GM12878 (cell line): ENCODE results near the gene DLEC1. TPM values are rescaled to one million over a fixed set of nuclear protein-coding genes. Genes with fewer than 3 reads are reported as not detected.
"Not testable (repeated sequence)": the region's sequence is repeated elsewhere in the genome, so short reads cannot be mapped to it uniquely, and the experiment has no call there.

ENCODE experiments used
- ATAC-seq: fragments of 200-7000 bp; cut with Tn5 transposase; 3 replicates; pipeline ENCODE4 v1.9.1; 2020; ENCODE audit warnings: mild to moderate bottlenecking, moderate library complexity
- BruUV-seq: library from RNA; stranded (reverse); fragments of 400-500 nt; replicated peaks from 2 replicates; lab custom pipeline; 2021; lab: Mats Ljungman, UMichigan
- CTCF ChIA-PET: fragments of 300-600 bp; sonication (Branson Sonifier 250); formaldehyde crosslinking; extraction: SDS; loops from one replicate; lab custom pipeline; 2021; ENCODE audit warnings: inconsistent platforms; lab: Yijun Ruan, JAX
- POLR2A ChIA-PET: fragments of 350-600 bp; formaldehyde crosslinking; extraction: SDS; loops from one replicate; lab custom pipeline; 2021; ENCODE audit warnings: inconsistent platforms; lab: Charles Lee
- RAD21 ChIA-PET: fragments of 300-600 bp; sonication (Branson Sonifier 250); formaldehyde crosslinking; loops from one replicate; lab custom pipeline; 2023; ENCODE audit warnings: antibody characterized with exemption; ENCODE audit not compliant: unreplicated experiment; lab: Charles Lee
- SMC1A ChIA-PET: fragments of 300-600 bp; sonication (Branson Sonifier 250); formaldehyde crosslinking; loops from one replicate; lab custom pipeline; 2023; ENCODE audit not compliant: unreplicated experiment, uncharacterized antibody; lab: Charles Lee
- DNase-seq: peaks from one replicate; pipeline ENCODE4 v3.0.0-alpha.2; 2011; ENCODE audit warnings: low read depth, low spot score
- FAIRE-seq: peaks from 3 replicates; lab custom pipeline; 2011; peaks lifted over from hg19 to GRCh38; lab: Jason Lieb, UNC
- H2AFZ ChIP-seq: 2 replicates; pipeline ENCODE4 v1.6.0; 2011; ENCODE audit warnings: low read depth, low read length, control low read depth; ENCODE audit not compliant: control insufficient read depth
- H3K27ac ChIP-seq: 2 replicates; pipeline ENCODE4 v1.5.1; 2011; ENCODE audit warnings: control low read depth; ENCODE audit not compliant: control insufficient read depth, insufficient read depth
- H3K27me3 ChIP-seq, 2 experiments: replicated peaks in 1 of 2; 2 replicates each; pipeline versions ENCODE4 v1.6.0 to v1.6.1; 2011; ENCODE audit warnings: low read length in 1 of 2; ENCODE audit not compliant: control insufficient read depth in 2 of 2, insufficient read depth in 2 of 2
- H3K36me3 ChIP-seq, 2 experiments: 2 replicates each; pipeline ENCODE4 v1.5.1; 2011; ENCODE audit warnings: low read length in 1 of 2; ENCODE audit not compliant: control insufficient read depth in 2 of 2, insufficient read depth in 2 of 2
- H3K4me1 ChIP-seq: 2 replicates; pipeline ENCODE4 v1.6.1; 2011; ENCODE audit warnings: mild to moderate bottlenecking, low read length, moderate library complexity, mixed read lengths; ENCODE audit not compliant: control insufficient read depth, insufficient read depth
- H3K4me2 ChIP-seq: 2 replicates; pipeline ENCODE4 v1.6.0; 2011; ENCODE audit warnings: control low read depth; ENCODE audit not compliant: control insufficient read depth, insufficient read depth
- H3K4me3 ChIP-seq: fragments of 200-600 bp; sonication (generic); 2 replicates; pipeline ENCODE4 v1.5.1; 2016
- H3K79me2 ChIP-seq: 2 replicates; pipeline ENCODE4 v1.6.0; 2011; ENCODE audit warnings: low read length; ENCODE audit not compliant: control insufficient read depth, insufficient read depth
- H3K9ac ChIP-seq: 2 replicates; pipeline ENCODE4 v1.8.0; 2011; ENCODE audit warnings: low read length, control low read depth, mixed read lengths; ENCODE audit not compliant: control insufficient read depth, insufficient read depth
- H3K9me3 ChIP-seq: replicated peaks from 3 replicates; pipeline ENCODE4 v1.5.1; 2011; ENCODE audit warnings: mild to moderate bottlenecking, low read length; ENCODE audit not compliant: control insufficient read depth, insufficient read depth
- H4K20me1 ChIP-seq: 2 replicates; pipeline ENCODE4 v1.6.0; 2011; ENCODE audit not compliant: control insufficient read depth, insufficient read depth
- BCL11A ChIP-seq: IDR thresholded peaks from 2 replicates; pipeline ENCODE4 v1.6.1; 2011; ENCODE audit warnings: low read depth, low read length
- CBX3 ChIP-seq: fragments of 200-600 bp; sonication (generic); IDR thresholded peaks from 2 replicates; pipeline ENCODE4 v1.6.1; 2016; ENCODE audit warnings: low read depth, borderline replicate concordance
- CBX5 ChIP-seq: sonication (generic); IDR thresholded peaks from 2 replicates; pipeline ENCODE4 v1.6.1; 2016; ENCODE audit warnings: low read depth, moderate library complexity, mild to moderate bottlenecking, inconsistent platforms
- CHD4 ChIP-seq: fragments of 200-600 bp; sonication (generic); IDR thresholded peaks from 2 replicates; pipeline ENCODE4 v1.6.1; 2016; ENCODE audit warnings: mild to moderate bottlenecking
- CREM ChIP-seq: IDR thresholded peaks from 2 replicates; pipeline ENCODE4 v1.6.1; 2014; ENCODE audit warnings: antibody characterized with exemption, low read depth
- FOXM1 ChIP-seq: IDR thresholded peaks from 2 replicates; pipeline ENCODE4 v1.6.1; 2012; ENCODE audit warnings: low read depth, mild to moderate bottlenecking, inconsistent platforms, low read length, moderate library complexity
- GATAD2B ChIP-seq: fragments of 450-650 bp; conservative IDR thresholded peaks from 2 replicates; pipeline ENCODE4 v1.6.1; 2017; ENCODE audit warnings: low read depth, mild to moderate bottlenecking, moderate library complexity
- IKZF1 ChIP-seq: fragments of 450-650 bp; conservative IDR thresholded peaks from 2 replicates; pipeline ENCODE4 v1.6.1; 2017; ENCODE audit warnings: antibody characterized with exemption, mild to moderate bottlenecking
- JUNB ChIP-seq: IDR thresholded peaks from 2 replicates; pipeline ENCODE4 v1.6.1; 2016; ENCODE audit warnings: antibody characterized with exemption, mild to moderate bottlenecking
- JUND ChIP-seq: IDR thresholded peaks from 2 replicates; pipeline ENCODE4 v1.6.1; 2012; ENCODE audit warnings: low read depth, mild to moderate bottlenecking, low read length, improper control_type of control experiment, moderate library complexity
- NR2C1 ChIP-seq: fragments of 450-650 bp; IDR thresholded peaks from 2 replicates; pipeline ENCODE4 v1.6.1; 2017; ENCODE audit warnings: antibody characterized with exemption, mild to moderate bottlenecking, moderate library complexity
- SIX5 ChIP-seq: IDR thresholded peaks from 2 replicates; pipeline ENCODE4 v1.6.1; 2011; ENCODE audit warnings: mild to moderate bottlenecking, low read depth, low read length, moderate library complexity; ENCODE audit not compliant: severe bottlenecking
- SMC3 ChIP-seq: IDR thresholded peaks from 2 replicates; pipeline ENCODE4 v1.6.1; 2011; ENCODE audit warnings: low read length, improper control_type of control experiment, borderline replicate concordance
- SP1 ChIP-seq: IDR thresholded peaks from one replicate; pipeline ENCODE4 v1.6.1; 2011; ENCODE audit warnings: low read depth, low read length
- SREBF2 ChIP-seq: IDR thresholded peaks from 2 replicates; pipeline ENCODE4 v1.6.1; 2012; ENCODE audit warnings: mild to moderate bottlenecking, low read length
- TAF1 ChIP-seq: IDR thresholded peaks from 2 replicates; pipeline ENCODE4 v1.6.1; 2011; ENCODE audit warnings: mild to moderate bottlenecking, low read depth, low read length, borderline replicate concordance
- WGBS: methylation state at CpG from one replicate; pipeline ENCODE4 v1.1.6; 2016; ENCODE audit warnings: low lambda C conversion rate; ENCODE audit not compliant: insufficient replicate concordance, insufficient coverage; ENCODE audit errors: missing lambda C conversion rate; 5-methylcytosine and 5-hydroxymethylcytosine counted together
- in situ Hi-C: fragments of 300-500 bp; cut with MboI; formaldehyde crosslinking; loops from 9 replicates; pipeline ENCODE4 v1.14.3; 2018; ENCODE audit warnings: mixed read lengths
- intact Hi-C: fragments of 100-400 bp; cut with micrococcal nuclease; formaldehyde crosslinking; loops from one replicate; pipeline ENCODE4 v1.14.2; 2022; ENCODE audit not compliant: unreplicated experiment
- polyA plus RNA-seq, 11 experiments: library from polyadenylated mRNA; depleted of rRNA in 4 of 11; unstranded in 6 of 11; stranded (reverse) in 5 of 11; fragments of >200 nt; fragmentation: Nextera tagmentation in 4 of 11; fragmentation: Illumina TruSeq in 1 of 11; extraction: Ambion mirVana in 4 of 11; extraction: Trizol in 1 of 11; gene quantifications; 1 replicate in 1 of 11; 2 replicates in 10 of 11; pipeline versions ENCODE4 v1.2.1 to v1.2.3, GENCODE V29; 2011 to 2016; ENCODE audit warnings: inconsistent platforms in 2 of 11, missing spikeins in 2 of 11, low read depth in 1 of 11
- total RNA-seq, 4 experiments: library from RNA; depleted of rRNA in 3 of 4; stranded (reverse); fragments of >200 nt in 3 of 4; fragmentation: Illumina TruSeq in 1 of 4; extraction: Trizol in 1 of 4; gene quantifications; 2 replicates each; pipeline versions ENCODE4 v1.2.1 to v1.2.3, GENCODE V29; 2013 to 2021
- TF ChIP-seq, protein P1 (sequence below): fragments of 150-350 bp; IDR thresholded peaks from 2 replicates; pipeline ENCODE4 v1.6.1; 2016; ENCODE audit warnings: low read depth, low read length

Gene DLEC1
- total and polyA plus RNA-seq, 10 of the 15 experiments (the other 5 are each of a cell fraction or from before 2014, with no cell fraction given) = 0.03 to 0.29 (median 0.07) TPM; not detected in 3

GRCh38 chr3:38086496-38086895 lies 47.5 kb downstream of the DLEC1 start:
- no peak for TF ChIP-seq CBX3
- no peak for TF ChIP-seq JUNB
- no peak for TF ChIP-seq JUND
- TF ChIP-seq CREM = no peak
- no peak for TF ChIP-seq SREBF2
- TF ChIP-seq SMC3 = no peak
- TF ChIP-seq NR2C1 = no peak
- TF ChIP-seq IKZF1 = no peak
- no peak for TF ChIP-seq SP1
- no peak for TF ChIP-seq GATAD2B
- no peak for TF ChIP-seq CHD4
- TF ChIP-seq SIX5 = no peak
- TF ChIP-seq FOXM1 = no peak
- no peak for TF ChIP-seq TAF1
- TF ChIP-seq, protein P1, sequence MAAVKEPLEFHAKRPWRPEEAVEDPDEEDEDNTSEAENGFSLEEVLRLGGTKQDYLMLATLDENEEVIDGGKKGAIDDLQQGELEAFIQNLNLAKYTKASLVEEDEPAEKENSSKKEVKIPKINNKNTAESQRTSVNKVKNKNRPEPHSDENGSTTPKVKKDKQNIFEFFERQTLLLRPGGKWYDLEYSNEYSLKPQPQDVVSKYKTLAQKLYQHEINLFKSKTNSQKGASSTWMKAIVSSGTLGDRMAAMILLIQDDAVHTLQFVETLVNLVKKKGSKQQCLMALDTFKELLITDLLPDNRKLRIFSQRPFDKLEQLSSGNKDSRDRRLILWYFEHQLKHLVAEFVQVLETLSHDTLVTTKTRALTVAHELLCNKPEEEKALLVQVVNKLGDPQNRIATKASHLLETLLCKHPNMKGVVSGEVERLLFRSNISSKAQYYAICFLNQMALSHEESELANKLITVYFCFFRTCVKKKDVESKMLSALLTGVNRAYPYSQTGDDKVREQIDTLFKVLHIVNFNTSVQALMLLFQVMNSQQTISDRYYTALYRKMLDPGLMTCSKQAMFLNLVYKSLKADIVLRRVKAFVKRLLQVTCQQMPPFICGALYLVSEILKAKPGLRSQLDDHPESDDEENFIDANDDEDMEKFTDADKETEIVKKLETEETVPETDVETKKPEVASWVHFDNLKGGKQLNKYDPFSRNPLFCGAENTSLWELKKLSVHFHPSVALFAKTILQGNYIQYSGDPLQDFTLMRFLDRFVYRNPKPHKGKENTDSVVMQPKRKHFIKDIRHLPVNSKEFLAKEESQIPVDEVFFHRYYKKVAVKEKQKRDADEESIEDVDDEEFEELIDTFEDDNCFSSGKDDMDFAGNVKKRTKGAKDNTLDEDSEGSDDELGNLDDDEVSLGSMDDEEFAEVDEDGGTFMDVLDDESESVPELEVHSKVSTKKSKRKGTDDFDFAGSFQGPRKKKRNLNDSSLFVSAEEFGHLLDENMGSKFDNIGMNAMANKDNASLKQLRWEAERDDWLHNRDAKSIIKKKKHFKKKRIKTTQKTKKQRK = no peak
- no peak for TF ChIP-seq BCL11A
- no peak for TF ChIP-seq CBX5
- Histone ChIP-seq H3K27ac (no peak overlapping the region), H4K20me1 (no peaks in the 10 kb centered on the region), H3K27me3 (no peaks in the 10 kb centered on the region), H3K36me3 (no peaks in the 10 kb centered on the region), H3K4me2 (no peak overlapping the region), H3K79me2 (no peaks in the 10 kb centered on the region), H3K4me3 (no peak overlapping the region), H3K4me1 (no peaks in the 10 kb centered on the region), H3K9me3 (no peaks in the 10 kb centered on the region; the same call in 1 of the 3 replicates), H3K9ac (no peak overlapping the region), H2AFZ (no peak overlapping the region)
- DNase-seq (no peak), FAIRE-seq (no peak), ATAC-seq (no peak; the same call in 2 of the 3 replicates)
- RAD21 ChIA-PET = no interaction called here
- CTCF ChIA-PET = no interaction called here
- SMC1A ChIA-PET = no interaction called here
- in situ Hi-C loops = no loop called here
- no TSS peak for BruUV-seq
- POLR2A ChIA-PET = no interaction called here
- intact Hi-C loops = no loop called here
- 63% methylated on average over 3 of the region's 3 CpGs for WGBS

DNA sequence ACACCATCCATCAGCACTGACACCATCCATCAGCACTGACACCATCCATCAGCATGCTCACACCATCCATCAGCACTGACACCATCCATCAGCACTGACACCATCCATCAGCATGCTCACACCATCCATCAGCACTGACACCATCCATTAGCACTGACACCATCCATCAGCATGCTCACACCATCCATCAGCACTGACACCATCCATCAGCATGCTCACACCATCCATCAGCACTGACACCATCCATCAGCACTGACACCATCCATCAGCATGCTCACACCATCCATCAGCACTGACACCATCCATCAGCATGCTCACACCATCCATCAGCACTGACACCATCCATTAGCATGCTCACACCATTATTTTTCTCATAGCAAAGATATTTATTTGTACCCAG lies 48.3 kb downstream of the DLEC1 start:
- H3K9me3 ChIP-seq, DNase-seq, H4K20me1 ChIP-seq, ATAC-seq, H3K4me3 ChIP-seq, BruUV-seq, H3K27ac ChIP-seq, RAD21 ChIA-PET, CTCF ChIA-PET, H3K27me3 ChIP-seq, H3K4me2 ChIP-seq, H2AFZ ChIP-seq, FAIRE-seq, H3K36me3 ChIP-seq, SMC1A ChIA-PET, POLR2A ChIA-PET, in situ Hi-C loops, H3K79me2 ChIP-seq, H3K9ac ChIP-seq, intact Hi-C loops, H3K4me1 ChIP-seq: not testable (repeated sequence)
